Diencephalon (tissue), 1 donor: Measurements from ENCODE around the gene ZNF662. TPM values are rescaled to one million over a fixed set of nuclear protein-coding genes. Genes with fewer than 3 reads are reported as not detected.

ENCODE experiments used
- total RNA-seq: library from RNA; depleted of rRNA; stranded (reverse); fragments of >200 nt; gene quantifications from one replicate; pipeline ENCODE4 v1.2.3, GENCODE V29; 2014

Gene ZNF662
- total RNA-seq: 16.6 TPM

GRCh38 chr3:42906070-42906847 lies at the start of gene ZNF662:
TSS of gene ZNF662 (plus strand) at chr3:42906142. CDS start at chr3:42908115, 1,973 bp downstream.

GRCh38 chr3:42875325-42876151 lies 30.4 kb upstream of the ZNF662 start, which contains the start of gene CYP8B1:
TSS of gene CYP8B1 (minus strand) at chr3:42875879. CDS start at chr3:42875816, 63 bp downstream.

Other genes with a start within 250 kb of the ZNF662 start
- 0.23 TPM for gene KLHL40, start 220.6 kb upstream of the ZNF662 start, total RNA-seq
- gene HHATL, start 203.3 kb upstream of the ZNF662 start, total RNA-seq: 0.23 TPM
- 5.1 TPM for gene CCDC13, start 132.9 kb upstream of the ZNF662 start, total RNA-seq
- gene HIGD1A, start 101.7 kb upstream of the ZNF662 start, total RNA-seq: 159 TPM
- 0.46 TPM for gene ACKR2, start 96.7 kb upstream of the ZNF662 start, total RNA-seq
- not detected for gene CYP8B1, start 30.3 kb upstream of the ZNF662 start, total RNA-seq
- 9.9 TPM for gene GASK1A, start 73.2 kb downstream of the ZNF662 start, total RNA-seq
- 25.1 TPM for gene POMGNT2, start 199.9 kb downstream of the ZNF662 start, total RNA-seq